GM12874 (cell line): ENCODE data around the gene ADAM10.

ENCODE experiments used
- CTCF ChIP-seq: IDR thresholded peaks from 2 replicates; pipeline ENCODE4 v1.5.1; 2011; ENCODE audit warnings: low read depth, mild to moderate bottlenecking, control low read depth, low read length, moderate library complexity; ENCODE audit not compliant: insufficient read depth

ADAM10 gene

DNA sequence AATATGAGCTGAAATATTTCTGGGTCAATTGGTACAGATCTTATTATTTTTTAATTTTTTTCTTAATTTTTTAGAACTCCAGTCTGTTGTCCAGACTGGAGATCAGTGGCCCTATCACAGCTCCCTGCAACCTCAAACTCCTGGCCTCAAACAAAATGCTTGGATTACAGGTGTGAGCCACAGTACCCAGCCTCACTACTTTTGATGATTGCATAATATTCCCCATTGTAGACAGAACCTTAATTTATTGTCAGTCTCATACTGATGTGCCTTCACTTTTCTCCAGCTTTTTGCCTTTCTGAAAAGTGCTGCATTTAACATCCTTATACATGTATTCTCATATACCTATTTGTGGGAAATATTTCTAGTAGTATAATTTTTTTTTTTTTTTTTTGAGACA lies 172.8 kb downstream of the ADAM10 start:
- no peak for TF ChIP-seq CTCF

- no peak for TF ChIP-seq CTCF
These were observed 174.3 kb downstream of the ADAM10 start for GRCh38 chr15:58575045-58575786.

DNA sequence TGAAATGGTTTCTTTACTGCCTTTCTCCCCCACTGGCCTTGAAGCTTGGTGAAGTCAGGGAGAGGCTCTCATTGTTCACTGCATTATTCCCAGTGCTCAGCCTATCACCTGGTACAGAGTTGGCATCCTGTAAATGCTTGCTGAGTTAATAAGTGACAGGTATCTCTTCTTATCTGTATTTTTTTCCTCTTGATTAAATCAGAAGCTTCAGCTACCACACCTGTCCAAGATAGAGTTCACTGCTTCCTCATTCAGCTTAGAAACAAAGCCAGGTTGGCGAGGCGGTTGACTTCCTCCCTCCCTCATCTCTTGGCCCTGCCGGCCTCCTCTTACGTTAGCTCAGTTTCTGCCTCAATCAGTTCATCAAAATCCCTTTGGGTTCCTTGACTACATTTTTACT lies 174.9 kb downstream of the ADAM10 start:
- no peak for TF ChIP-seq CTCF

- TF ChIP-seq CTCF, result no peak
These were observed 176.2 kb downstream of the ADAM10 start for GRCh38 chr15:58573270-58573669.

DNA sequence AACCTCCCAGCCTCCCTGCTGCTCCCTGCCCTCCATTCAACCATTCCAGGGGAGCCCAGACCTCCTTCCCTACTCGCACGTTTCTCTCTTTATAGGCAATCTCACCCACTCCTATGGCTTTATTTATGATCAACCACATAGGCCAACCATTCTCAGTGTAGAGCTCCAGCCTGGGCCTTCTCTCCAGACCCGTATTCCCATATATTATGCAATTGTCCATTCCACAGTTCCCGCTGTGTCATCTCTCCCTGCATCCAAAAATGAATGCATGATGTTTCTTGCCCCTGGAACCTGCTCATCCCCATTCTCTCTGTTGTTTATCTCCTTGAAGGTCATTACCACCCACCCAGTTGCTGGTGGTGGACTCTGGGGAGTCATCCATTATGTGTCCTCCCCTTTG lies 177.0 kb downstream of the ADAM10 start:
- TF ChIP-seq CTCF, result no peak

DNA sequence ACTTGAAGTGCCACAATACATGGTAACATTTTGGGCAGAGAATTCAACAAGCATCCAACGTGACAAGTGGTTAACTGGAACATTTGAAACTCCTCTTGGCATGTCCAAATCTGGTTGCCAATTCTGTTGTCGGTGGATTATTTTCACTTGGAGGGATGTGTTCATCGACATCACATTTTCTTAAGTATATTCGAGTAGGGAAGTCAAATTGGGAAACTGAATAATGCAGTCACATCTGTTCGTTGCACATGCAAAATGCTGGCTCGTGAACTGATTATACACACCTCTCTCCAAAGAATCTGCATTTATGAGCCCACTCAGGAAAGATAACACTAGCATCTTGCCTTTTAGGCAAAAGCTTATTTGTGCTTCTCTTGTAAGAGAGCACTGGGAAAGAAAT lies 178.0 kb downstream of the ADAM10 start:
- no peak for TF ChIP-seq CTCF

DNA sequence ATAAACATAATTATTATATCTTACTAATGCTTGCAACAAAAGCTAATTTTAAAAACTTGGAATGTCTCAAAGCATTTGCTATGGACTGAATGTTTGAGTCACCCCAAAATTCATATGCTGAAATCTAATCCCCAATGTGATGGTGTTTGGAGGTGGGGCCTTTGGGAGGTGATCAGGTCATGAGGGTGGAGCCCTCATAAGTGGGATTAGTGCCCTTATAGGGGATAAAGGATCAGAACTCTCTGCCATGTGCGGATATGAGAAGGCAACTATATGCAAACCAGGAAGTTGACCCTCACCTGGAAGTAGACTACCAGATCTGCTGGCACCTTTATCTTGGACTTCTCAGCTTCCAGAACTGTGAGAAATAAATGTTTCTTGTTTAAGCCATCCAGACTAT lies 180.1 kb downstream of the ADAM10 start:
- TF ChIP-seq CTCF, result no peak

DNA sequence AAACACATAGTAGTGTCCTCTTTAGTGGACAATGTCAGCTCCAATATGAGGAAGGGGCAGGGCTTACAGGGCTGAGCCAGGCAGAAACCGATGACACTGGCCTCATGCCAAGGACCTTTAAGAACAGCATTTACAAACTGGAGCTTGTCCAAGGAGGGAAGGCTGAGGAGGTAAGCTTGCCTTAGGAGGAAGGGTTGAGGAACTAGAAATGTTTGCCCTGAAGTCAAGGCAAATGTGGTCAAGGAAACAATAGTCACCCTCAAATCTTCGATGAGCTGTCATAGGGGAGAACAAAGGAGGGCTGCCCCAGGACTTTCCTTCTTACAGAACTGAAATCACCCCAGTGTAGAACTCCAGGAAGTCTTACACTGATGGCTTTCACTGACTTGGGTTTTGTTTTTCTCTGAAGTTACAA lies 181.3 kb downstream of the ADAM10 start:
- TF ChIP-seq CTCF, result no peak
